ENCODE measurements around the gene APLNR.

APLNR gene

DNA sequence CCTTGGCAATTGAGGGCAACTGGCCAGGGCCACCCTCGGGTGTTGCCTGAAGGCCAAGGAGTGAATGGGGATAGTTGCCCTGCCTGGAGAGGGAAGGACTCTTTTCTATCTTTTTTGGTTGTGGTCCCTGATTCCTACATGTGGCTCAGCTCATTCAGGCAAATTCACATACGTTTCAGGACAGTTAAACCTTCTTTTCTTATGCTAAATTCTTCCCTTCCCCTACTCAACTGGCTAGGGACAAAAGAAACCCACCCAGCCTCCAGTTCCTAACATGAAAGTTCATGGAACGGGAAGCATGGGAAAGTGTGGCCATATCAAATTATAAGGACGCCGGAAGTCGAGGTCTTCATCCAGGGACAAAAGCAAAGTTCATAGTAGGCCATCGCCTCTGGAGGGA is 26.3 kb upstream of the APLNR start:
- DNase-seq (ENCODE audit: low spot score), result no peak
- TF ChIP-seq, protein P1, sequence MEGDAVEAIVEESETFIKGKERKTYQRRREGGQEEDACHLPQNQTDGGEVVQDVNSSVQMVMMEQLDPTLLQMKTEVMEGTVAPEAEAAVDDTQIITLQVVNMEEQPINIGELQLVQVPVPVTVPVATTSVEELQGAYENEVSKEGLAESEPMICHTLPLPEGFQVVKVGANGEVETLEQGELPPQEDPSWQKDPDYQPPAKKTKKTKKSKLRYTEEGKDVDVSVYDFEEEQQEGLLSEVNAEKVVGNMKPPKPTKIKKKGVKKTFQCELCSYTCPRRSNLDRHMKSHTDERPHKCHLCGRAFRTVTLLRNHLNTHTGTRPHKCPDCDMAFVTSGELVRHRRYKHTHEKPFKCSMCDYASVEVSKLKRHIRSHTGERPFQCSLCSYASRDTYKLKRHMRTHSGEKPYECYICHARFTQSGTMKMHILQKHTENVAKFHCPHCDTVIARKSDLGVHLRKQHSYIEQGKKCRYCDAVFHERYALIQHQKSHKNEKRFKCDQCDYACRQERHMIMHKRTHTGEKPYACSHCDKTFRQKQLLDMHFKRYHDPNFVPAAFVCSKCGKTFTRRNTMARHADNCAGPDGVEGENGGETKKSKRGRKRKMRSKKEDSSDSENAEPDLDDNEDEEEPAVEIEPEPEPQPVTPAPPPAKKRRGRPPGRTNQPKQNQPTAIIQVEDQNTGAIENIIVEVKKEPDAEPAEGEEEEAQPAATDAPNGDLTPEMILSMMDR (IDR thresholded peaks at IDR 0.05), result no peak
- Histone ChIP-seq H3K4me3 (no peak overlapping the region), H3K27ac (no peak overlapping the region)

DNA sequence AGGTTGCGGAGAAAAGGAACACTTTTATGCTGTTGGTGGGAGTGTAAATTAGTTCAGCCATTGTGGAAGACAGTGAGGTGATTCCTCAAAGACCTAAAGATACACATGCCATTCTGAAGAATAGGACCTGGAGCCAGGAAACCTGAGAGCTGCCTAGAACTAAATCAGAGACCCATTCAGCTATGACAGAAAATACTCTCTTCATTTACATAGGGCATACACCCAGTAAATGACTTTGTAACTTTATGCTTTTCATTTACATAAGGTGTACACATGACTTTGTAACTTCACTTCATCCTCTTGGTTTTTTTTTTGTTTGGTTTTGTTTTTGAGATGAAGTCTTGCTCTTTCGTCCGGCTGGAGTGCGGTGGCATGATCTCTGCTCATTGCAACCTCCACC is 25.1 kb upstream of the APLNR start:
- Histone ChIP-seq H3K4me3 (no peak overlapping the region), H3K27ac (no peak overlapping the region)
- DNase-seq (ENCODE audit: low spot score), result no peak
- TF ChIP-seq, protein P1 (IDR thresholded peaks at IDR 0.05), result no peak

DNA sequence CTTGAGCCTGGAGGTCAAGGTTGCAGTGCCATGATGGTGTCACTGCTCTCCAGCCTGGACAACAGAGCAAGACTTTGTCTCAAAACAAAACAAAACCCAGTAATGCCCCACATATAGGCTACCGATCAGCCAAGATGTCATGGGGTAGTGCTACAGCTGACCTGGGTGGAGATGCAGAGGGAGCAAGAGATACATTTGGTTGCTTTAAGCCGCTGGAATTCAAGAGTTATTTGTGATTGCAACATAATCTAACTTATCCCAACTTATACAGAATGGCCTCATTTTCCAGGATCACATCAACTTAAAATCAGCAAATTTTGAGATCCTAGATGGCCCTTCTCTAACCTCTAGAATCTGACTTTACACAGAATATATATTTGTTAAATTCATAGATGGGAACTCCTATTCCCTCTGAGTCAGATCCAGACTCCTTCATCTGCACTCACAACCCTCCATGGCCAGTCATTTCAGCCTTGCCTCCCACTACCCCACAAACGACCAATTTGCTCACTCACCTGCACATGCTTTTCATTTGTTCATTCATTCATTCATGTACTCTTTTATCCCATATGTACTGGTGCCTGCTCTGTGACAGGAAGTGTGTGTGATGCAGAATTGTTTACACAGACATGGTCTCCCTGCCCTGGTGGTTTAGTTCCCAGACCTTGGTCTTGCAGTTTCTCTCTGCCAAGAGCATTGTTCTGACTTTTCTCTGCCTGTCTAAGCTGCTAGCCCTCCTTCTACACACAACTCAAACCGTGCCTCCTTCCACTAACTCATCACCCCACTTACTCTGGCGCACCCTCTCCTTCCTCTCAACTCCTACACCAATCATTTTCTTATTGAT is 24.1 kb upstream of the APLNR start:
- no peak overlapping the region for H3K27ac ChIP-seq
- TF ChIP-seq, protein P1 (IDR thresholded peaks at IDR 0.05), result no peak
- DNase-seq (ENCODE audit: low spot score), result no peak
- no peak overlapping the region for H3K4me3 ChIP-seq

DNA sequence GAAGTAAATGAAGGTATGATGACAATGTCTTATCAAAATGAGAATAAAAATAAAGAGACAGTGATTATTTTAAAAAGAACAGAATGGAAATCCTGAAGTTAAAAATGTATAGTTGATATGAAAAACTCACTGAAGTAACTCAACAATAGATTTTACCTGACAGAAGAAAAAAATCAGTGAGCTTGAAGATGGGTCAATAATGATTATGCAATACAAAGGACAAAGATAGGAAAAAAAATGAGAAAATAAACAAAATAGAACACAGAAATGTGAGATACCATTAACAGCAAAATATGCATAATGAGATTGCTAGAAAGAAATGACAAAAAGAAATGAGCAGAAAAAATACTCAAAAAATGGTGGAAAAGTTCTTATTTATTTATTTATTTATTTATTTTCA is 19.1 kb upstream of the APLNR start:
- TF ChIP-seq, protein P1 (IDR thresholded peaks at IDR 0.05), result no peak
- Histone ChIP-seq H3K27ac (no peak overlapping the region), H3K4me3 (no peak overlapping the region)
- DNase-seq (ENCODE audit: low spot score), result no peak

DNA sequence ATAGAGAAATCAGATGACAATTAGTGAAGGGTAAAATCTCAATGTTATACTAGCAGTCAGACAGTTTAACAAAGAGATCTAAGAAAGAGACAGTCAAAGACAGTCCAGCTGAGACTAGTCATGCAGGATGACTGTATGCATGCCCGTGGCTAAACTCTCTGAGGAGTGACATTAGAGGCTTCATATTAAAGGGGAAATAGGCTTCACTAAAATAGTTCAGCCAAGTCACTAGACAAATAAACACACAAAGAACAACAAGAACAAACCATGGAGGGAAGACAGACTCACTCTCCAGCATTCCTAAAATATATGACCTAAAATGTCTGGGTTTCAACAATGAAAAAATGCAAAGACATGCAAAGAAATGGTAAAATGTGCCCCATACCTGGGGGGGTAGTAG is 18.6 kb upstream of the APLNR start:
- no peak overlapping the region for H3K4me3 ChIP-seq
- no peak overlapping the region for H3K27ac ChIP-seq
- DNase-seq (ENCODE audit: low spot score), result no peak
- TF ChIP-seq, protein P1 (IDR thresholded peaks at IDR 0.05), result no peak

DNA sequence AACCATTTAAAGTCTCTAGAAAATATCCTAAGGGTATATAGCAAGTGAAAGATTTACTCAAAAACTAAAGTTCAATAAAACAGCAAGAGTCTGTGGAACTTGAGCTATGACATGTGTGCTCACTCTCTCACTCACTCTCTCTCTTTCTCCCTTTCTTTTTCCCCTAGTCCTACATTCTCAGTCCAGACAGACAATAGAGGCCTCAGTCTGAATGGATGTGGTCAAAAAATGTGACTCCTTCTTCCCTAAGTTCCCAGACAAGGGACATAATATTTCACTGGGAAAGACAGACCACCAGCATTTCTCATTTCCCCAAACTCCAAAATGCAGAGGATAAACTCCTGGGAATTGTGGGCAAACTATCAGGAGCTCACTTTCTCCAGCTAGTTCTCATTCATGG is 17.6 kb upstream of the APLNR start:
- no peak for DNase-seq (ENCODE audit: low spot score)
- Histone ChIP-seq H3K27ac (no peak overlapping the region), H3K4me3 (no peak overlapping the region)
- TF ChIP-seq, protein P1 (IDR thresholded peaks at IDR 0.05), result no peak

DNA sequence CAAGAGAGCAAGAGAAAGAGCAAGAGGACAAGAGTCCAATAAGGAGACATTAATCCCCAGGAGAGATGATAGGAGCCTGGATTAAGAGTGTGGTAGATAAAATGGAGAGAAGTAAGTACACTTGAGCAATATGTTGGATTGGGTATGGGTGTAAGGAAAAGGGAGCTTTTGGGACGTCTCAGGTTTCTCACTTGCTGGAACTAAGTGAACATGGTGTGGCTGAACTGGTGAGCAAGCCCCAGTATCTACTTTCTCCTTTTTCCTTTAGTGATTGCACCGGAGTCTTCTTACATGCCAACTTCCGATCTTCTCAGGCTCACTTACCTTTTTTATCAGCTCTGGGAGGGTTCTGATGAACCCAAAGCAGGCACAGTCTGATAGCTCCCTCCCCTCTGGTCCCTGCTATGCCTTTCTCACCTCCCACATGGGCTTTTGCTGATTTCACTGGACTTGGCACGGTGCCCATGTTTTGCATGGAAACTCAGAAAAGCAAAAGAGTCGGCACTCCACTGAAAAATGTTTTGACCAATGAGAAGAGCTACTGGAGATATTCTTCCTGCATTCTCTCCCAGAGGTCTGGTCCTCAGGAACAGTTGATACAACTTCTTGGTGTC is 14.5 kb upstream of the APLNR start:
- DNase-seq (ENCODE audit: low spot score), result no peak
- H3K27ac ChIP-seq, result no peak overlapping the region
- H3K4me3 ChIP-seq, result no peak overlapping the region
- TF ChIP-seq, protein P1 (IDR thresholded peaks at IDR 0.05), result no peak

All from coronary artery (tissue), 2 donors.